ENCODE results near the gene KCNK4.
A peak's percentile ranks its signal among the peaks of the same experiment; 100 is the strongest.
"Not testable (repeated sequence)": the region's sequence is repeated elsewhere in the genome, so short reads cannot be mapped to it uniquely, and the experiment has no call there.

KCNK4 gene

DNA sequence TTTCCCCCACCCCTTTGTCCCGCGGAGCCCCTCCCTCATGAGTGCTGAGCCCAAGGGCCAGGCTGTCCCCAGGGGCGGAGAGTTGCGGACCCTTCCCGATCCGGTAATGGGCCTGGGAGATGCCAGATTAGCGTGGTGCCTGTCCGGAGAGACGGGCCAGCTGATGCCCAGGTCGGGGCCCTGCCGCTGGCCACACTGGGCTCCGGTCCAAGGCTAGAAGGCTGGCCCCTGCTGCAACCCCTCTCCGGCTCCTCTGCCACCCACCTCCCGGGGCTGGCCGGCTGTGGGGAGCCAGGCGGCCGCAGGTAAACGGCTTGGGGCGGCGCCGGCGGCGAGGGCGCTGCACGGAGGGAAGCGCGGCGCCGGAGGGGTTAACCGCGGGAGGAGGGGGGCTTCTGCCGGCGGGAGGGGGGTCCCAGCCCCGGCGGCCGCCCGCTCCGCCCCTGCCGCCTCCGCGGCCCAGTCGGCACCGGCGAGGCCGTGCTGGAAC lies at the start of gene KCNK4:
TSS of gene KCNK4 (plus strand) at position 41 of the 490 bp plus-strand sequence. CDS start 1,717 bp downstream, outside the sequence.
- H3K36me3 Mint-ChIP-seq (ENCODE audit: low read depth), result no peaks in the 10 kb centered on the region
- no peak for DNase-seq
- H3K4me3 Mint-ChIP-seq, result peak within 1 kb of the TSS; percentile 34
- H3K9me3 Mint-ChIP-seq, result no peaks in the 10 kb centered on the region
- H3K27me3 Mint-ChIP-seq, result peaks cover 44% of the 10 kb centered on the region
- no peak within 1 kb of the TSS for H3K27ac Mint-ChIP-seq
- H3K4me1 Mint-ChIP-seq, result peaks cover 11% of the 10 kb centered on the region
- no peak for ATAC-seq

- Mint-ChIP-seq H3K27me3 (no peaks in the 10 kb centered on the region), H3K4me3 (peak overlapping the region; percentile 87), H3K9me3 (no peaks in the 10 kb centered on the region), H3K27ac (peak overlapping the region; percentile 93), H3K36me3 (ENCODE audit: low read depth) (peaks cover 21% of the 10 kb centered on the region), H3K4me1 (peaks cover 38% of the 10 kb centered on the region)
- ATAC-seq, result peak; percentile 64
- DNase-seq, result peak; percentile 48
Measured at GRCh38 chr11:64241491-64242374, 49.4 kb upstream of the KCNK4 start.

DNA sequence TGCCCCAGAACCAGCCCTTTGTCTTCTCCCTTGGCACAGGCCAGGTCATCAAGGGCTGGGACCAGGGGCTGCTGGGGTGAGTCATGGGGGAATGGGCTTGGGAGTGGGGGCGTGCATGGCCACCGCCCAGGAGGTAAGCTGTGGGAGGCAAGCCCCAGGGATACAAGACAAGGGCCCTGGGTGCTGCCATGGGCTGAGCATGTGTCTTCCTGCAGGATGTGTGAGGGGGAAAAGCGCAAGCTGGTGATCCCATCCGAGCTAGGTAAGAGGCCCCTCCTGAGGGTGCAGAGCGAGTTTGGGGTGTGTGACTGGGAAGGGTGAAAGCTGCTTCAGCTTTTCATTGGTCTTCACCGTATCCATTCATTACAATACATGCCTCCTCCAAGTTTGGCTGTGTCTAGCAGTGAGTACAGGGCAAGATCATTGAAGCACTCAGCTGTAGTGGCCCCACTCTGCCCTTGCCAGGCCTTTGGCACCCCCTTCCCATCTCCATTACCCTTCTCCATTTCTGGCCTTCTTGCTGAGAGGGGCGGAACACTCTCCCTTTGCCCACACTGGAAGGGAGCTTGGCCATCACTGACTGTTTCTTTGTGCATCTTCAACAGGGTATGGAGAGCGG lies 47.8 kb upstream of the KCNK4 start:
- Mint-ChIP-seq H3K9me3 (no peaks in the 10 kb centered on the region), H3K4me3 (peak overlapping the region; percentile 87), H3K36me3 (ENCODE audit: low read depth) (peaks cover 14% of the 10 kb centered on the region), H3K27me3 (no peaks in the 10 kb centered on the region), H3K4me1 (peaks cover 45% of the 10 kb centered on the region), H3K27ac (peak overlapping the region; percentile 86)
- ATAC-seq, result no peak
- DNase-seq, result no peak

- ATAC-seq (no peak), DNase-seq (no peak)
- Mint-ChIP-seq H3K27me3 (no peaks in the 10 kb centered on the region), H3K36me3 (ENCODE audit: low read depth) (peaks cover 14% of the 10 kb centered on the region), H3K4me1 (peaks cover 41% of the 10 kb centered on the region), H3K4me3 (peak overlapping the region; percentile 87), H3K9me3 (no peaks in the 10 kb centered on the region), H3K27ac (peak overlapping the region; percentile 22)
Measured at GRCh38 chr11:64244107-64244506, 47.0 kb upstream of the KCNK4 start.

GRCh38 chr11:64244966-64245365 lies 46.1 kb upstream of the KCNK4 start:
- Mint-ChIP-seq H3K4me3 (peak overlapping the region; percentile 92), H3K36me3 (ENCODE audit: low read depth) (peaks cover 14% of the 10 kb centered on the region), H3K27ac (peak overlapping the region; percentile 96), H3K27me3 (no peaks in the 10 kb centered on the region), H3K4me1 (peaks cover 37% of the 10 kb centered on the region), H3K9me3 (no peaks in the 10 kb centered on the region)
- no peak for DNase-seq
- ATAC-seq, result no peak

GRCh38 chr11:64245401-64245796 lies 45.7 kb upstream of the KCNK4 start:
- peak overlapping the region; percentile 96 for H3K27ac Mint-ChIP-seq
- DNase-seq (no peak), ATAC-seq (no peak)
- no peaks in the 10 kb centered on the region for H3K27me3 Mint-ChIP-seq
- H3K4me3 Mint-ChIP-seq, result peak overlapping the region; percentile 92
- peaks cover 14% of the 10 kb centered on the region for H3K36me3 Mint-ChIP-seq (ENCODE audit: low read depth)
- H3K4me1 Mint-ChIP-seq, result peaks cover 35% of the 10 kb centered on the region
- no peaks in the 10 kb centered on the region for H3K9me3 Mint-ChIP-seq

DNA sequence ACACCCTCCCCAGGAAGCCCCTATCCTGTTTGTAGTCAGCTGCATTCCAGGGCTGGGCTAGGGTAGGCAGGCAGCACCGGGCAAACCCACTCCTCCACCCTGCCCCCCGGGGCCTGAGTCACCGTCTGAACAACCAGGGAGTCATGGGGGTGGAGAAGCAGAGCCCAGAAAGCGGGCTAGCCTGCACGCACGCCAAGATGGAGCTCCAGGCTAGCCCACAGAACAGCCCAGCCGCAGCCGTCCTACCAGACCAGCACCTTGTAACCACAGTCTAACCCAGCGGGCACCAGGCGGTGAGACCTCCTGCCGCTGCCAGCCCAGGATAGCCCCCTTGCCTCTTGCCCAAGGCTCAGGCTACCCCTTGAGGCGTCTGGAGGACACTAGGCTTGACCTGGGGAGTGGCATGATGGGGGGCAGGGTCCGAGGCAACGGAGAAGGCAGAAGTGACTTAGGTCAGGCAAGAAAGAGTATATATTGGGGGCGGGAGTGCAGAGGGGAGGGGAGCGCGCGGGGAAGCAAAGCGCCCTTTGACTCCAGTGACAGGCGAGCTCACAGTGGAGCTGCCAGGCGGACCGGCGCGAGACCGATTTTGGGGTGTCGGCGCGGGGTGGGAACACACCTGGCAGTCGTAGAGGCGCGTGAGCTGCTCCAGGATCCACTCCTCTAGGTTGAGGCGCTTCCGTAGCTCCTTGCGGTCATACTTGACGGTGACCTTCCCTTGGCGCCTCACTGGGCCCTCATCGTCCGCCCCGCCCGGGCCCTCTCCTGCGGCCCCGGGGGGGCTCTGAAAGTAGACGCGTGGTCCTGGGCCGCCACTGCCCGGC lies 45.1 kb upstream of the KCNK4 start:
- Mint-ChIP-seq H3K9me3 (no peaks in the 10 kb centered on the region), H3K27ac (peak overlapping the region; percentile 96), H3K4me1 (peaks cover 34% of the 10 kb centered on the region), H3K27me3 (no peaks in the 10 kb centered on the region), H3K36me3 (ENCODE audit: low read depth) (peaks cover 14% of the 10 kb centered on the region), H3K4me3 (peak overlapping the region; percentile 92)
- DNase-seq, result peak; percentile 80
- peak; percentile 29 for ATAC-seq

DNA sequence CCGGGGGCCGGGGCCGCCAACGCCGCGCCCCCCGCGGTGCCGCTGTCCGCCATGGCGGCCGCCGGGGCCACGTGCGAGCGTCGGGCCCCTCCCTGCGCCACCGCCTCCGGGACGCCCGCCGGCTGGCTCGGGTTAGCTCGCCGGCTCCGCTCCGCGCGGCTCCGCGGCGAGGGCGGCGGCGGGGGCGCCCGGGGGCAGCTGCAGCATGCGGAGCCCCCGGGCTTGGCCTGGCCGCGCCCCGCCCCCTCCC lies 44.6 kb upstream of the KCNK4 start:
- not testable (repeated sequence) for H3K27me3 Mint-ChIP-seq, H3K9me3 Mint-ChIP-seq, DNase-seq, H3K27ac Mint-ChIP-seq, ATAC-seq
- peak overlapping the region; percentile 83 for H3K4me3 Mint-ChIP-seq
- H3K4me1 Mint-ChIP-seq, result peaks cover 34% of the 10 kb centered on the region
- H3K36me3 Mint-ChIP-seq (ENCODE audit: low read depth), result peaks cover 14% of the 10 kb centered on the region

- Mint-ChIP-seq H3K9me3 (no peaks in the 10 kb centered on the region), H3K27me3 (no peaks in the 10 kb centered on the region), H3K27ac (peak within 1 kb of the TSS; percentile 96), H3K4me1 (peaks cover 38% of the 10 kb centered on the region), H3K4me3 (peak within 1 kb of the TSS; percentile 92), H3K36me3 (ENCODE audit: low read depth) (peaks cover 14% of the 10 kb centered on the region)
- DNase-seq, result peak; percentile 87
- peak; percentile 43 for ATAC-seq
Measured at GRCh38 chr11:64246871-64247728, 44.0 kb upstream of the KCNK4 start, which contains the start of gene PPP1R14B. PPP1R14B (minus strand) TSS chr11:64246943; CDS start chr11:64246673, 270 bp downstream.

- Mint-ChIP-seq H3K36me3 (ENCODE audit: low read depth) (peaks cover 10% of the 10 kb centered on the region), H3K4me3 (peak overlapping the region; percentile 83), H3K4me1 (peaks cover 35% of the 10 kb centered on the region), H3K27me3 (no peaks in the 10 kb centered on the region), H3K27ac (peak overlapping the region; percentile 71), H3K9me3 (no peaks in the 10 kb centered on the region)
- no peak for ATAC-seq
- DNase-seq, result no peak
Measured at GRCh38 chr11:64247729-64248531, 43.2 kb upstream of the KCNK4 start.

DNA sequence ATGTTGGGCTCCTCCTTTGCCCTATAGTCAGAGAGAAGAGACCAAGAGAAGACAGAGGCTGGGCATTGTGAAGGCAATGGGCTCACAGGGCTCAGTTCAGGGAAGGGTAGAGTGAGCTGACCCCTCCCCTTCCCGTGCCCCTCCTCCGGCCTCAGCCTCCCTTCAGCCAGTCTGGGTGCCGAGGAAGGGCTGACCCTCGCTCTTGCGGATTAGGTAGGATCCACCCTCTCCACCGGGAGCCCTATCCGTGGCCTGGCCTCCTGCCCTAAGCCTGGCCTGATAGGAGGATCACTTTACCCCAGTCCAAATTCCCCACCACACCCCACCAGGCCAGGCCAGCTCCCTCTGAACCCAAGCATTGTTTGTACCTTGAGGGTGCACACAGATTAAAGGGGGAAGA lies 42.5 kb upstream of the KCNK4 start:
- H3K27me3 Mint-ChIP-seq, result no peaks in the 10 kb centered on the region
- no peaks in the 10 kb centered on the region for H3K9me3 Mint-ChIP-seq
- ATAC-seq (no peak), DNase-seq (no peak)
- peaks cover 29% of the 10 kb centered on the region for H3K4me1 Mint-ChIP-seq
- H3K36me3 Mint-ChIP-seq (ENCODE audit: low read depth), result peaks cover 5% of the 10 kb centered on the region
- no peak overlapping the region for H3K27ac Mint-ChIP-seq
- no peak overlapping the region for H3K4me3 Mint-ChIP-seq

DNA sequence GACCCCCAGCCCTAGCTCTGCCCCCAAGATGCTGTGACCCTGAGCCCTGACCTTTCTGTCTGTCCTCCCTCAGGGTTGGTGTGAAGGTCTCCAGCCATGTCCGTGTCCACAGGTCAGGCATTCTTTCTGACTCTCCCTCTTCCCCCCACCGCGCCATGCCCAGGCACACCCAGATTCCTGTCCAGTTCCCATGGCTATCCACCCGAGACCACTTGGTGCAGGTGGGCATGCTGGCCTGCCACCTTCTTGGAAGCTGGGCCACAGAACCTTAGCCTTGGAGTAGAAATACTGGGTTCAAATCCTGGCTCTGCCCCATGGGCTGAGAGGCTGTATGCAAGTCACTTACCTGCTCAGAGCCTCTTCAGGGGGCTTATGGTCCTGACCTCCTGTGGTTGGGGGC lies 42.1 kb upstream of the KCNK4 start:
- Mint-ChIP-seq H3K9me3 (no peaks in the 10 kb centered on the region), H3K4me1 (peaks cover 25% of the 10 kb centered on the region), H3K36me3 (ENCODE audit: low read depth) (peaks cover 1% of the 10 kb centered on the region), H3K27ac (no peak overlapping the region), H3K27me3 (no peaks in the 10 kb centered on the region), H3K4me3 (no peak overlapping the region)
- ATAC-seq (no peak), DNase-seq (no peak)
